T-helper 1 cell treated with Interleukin-12 subunit alpha and Interleukin-12 subunit beta and Interleukin-4 antibody, amounts not matched to agents 30 ng/mL and 1 ng/mL, for 36 hours (primary cell): ENCODE measurements around the gene MAEA. TPM values are rescaled to one million over a fixed set of nuclear protein-coding genes. Genes with fewer than 3 reads are reported as not detected.
"Not testable (repeated sequence)": the region's sequence is repeated elsewhere in the genome, so short reads cannot be mapped to it uniquely, and the experiment has no call there.

ENCODE experiments used
- intact Hi-C: fragments of 100-400 bp; cut with micrococcal nuclease; formaldehyde crosslinking; loops from one replicate; pipeline ENCODE4 v1.15.1; 2024
- total RNA-seq: library from RNA; stranded (reverse); gene quantifications from 2 replicates; pipeline ENCODE4 v1.2.3, GENCODE V29; 2022

MAEA gene
- total RNA-seq, 1 donor from 2014 or later, result 73.4 TPM

DNA sequence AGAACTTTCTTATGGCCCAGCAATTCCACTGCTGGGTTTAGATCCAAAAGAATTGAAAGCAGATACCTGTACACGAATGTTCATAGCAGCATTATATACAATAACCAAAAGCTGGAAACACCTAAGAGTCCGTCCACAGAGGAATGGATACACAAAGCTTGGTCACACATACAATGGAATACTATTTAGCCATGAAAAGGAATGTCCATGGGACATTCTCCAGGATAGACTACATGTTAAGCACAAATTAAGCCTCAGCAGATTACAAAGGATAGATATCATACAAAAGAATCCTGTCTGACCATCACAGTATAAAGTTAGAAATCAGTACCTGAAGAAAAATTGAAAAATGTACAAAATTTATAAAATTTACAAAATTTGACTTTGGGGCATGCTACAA, 12.7 kb upstream of the MAEA start:
- intact Hi-C loops, result no loop called here

- intact Hi-C loops, result loop anchor here (1.0 kb wide), 1 partner anchor 73 kb away; no protein-coding TSS in a partner anchor
These were observed 11.7 kb upstream of the MAEA start for GRCh38 chr4:1277667-1278665.

- intact Hi-C loops, result no loop called here
These were observed 10.4 kb upstream of the MAEA start for GRCh38 chr4:1279253-1279652.

GRCh38 chr4:1283711-1284110, 6.0 kb upstream of the MAEA start:
- intact Hi-C loops, result no loop called here

DNA sequence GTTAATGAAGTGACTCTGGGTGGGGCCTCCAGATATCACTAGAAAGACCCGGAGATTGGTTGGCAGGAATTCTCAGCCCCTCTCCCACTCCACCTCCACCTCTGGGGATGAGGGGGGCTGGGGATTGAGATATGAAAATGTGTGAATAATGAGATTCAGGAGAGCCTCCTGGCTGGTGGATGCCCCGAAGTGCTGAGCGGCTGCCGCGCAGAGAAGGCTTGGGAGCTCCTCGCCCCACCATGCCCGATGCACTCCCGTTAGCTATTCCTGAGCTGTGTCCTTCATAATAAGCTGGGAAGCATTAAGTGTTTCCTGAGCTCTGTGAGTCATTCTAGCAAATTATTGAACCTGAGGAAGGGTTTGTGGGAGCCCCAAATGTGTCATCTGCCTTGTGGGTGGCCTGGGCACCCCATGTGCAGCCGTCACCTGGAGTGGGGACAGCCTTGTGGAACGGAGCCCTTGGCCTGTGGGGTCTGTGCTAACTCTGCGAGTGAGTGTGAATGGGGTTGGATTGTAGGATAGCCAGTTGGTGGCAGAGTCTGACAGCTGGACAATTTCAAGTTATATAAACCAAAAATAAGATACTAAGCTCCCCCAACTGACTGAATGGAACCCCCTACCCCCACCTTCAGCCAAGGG, 4.4 kb upstream of the MAEA start:
- intact Hi-C loops, result no loop called here

DNA sequence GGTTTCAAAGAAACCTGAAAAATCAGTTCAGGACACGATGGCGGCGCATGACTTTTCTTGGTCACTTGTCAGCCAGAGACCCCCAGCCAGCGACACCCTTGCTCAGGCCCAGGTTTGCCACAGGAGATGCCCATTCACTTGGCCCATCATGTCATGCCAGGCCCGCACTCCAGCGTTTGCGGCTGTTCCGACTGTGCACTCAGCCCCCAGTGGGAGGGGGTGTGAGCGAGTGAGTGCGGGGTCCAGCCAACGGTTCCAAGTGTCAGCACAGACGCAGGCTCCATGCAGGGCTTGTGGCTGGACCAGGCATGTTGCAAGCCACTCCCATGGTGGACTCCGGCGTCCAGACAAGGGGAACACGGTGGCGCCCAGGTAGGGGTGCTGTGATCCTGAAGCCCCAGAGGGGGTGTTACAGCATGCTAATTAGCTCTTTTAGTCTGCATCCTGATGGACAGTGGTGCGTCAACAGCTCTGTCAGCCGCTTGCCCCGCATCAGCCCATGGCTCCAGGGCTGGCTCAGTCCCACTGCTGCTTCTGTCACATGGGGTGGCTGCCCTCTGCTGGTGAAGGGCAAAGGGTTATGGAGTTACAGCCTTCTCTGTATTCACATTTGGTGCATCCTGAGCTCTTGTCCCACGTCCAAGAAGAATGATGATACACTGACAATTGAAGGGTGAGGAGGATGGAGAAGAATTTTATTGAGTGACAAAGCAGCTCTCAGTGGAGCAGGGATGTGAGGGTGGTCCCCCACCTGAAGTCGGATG, 3.7 kb upstream of the MAEA start:
- intact Hi-C loops, result loop anchor here (2.0 kb wide), 1 partner anchor 213 kb away; no protein-coding TSS in a partner anchor

GRCh38 chr4:1288786-1289185, 905 bp upstream of the MAEA start:
- intact Hi-C loops, result loop anchor here (1.0 to 2.0 kb wide), 11 partner anchors 21 to 507 kb away; partner anchors contain the start of genes CTBP1, FGFRL1, GAK and TMEM175

DNA sequence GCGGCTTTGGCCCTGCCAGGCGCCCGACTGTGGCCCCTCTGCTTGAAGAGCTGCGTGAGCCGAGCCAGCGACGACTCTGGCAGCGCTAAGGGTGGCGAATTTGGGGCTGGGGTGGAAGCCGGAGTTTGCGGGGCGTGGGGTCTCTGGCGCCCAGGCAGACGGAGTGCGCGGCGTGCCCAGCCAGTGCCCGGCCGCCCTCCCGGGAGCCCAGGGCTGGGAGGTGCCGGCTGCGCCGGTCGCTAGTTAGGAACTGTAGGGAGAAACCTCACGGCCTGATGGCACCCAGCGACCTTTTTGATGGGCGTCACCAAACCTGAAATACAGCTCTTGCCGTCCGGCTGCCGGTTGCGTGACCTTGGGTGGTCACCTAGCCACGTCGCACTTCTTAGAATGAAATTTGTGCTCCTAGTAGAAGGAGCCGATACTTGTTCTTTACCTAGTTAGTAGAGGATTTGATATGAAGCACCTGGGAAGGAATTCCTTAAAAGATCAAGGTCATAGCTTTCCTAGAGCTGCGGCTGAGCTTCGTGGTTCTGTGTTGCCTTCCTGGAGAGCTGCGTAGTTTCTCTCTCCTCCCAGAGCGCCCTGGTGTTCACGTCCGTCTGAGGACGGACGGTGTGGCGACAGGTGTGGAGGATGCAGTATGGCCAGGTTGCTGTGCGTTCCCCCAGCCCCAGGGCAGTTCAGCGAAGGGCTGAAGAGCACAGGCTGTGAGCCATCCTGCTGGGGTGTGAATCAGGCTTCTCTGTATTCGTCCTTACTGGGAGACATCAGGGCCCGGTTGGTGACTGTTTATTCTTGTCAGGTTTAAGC, 680 bp downstream of the MAEA start:
- intact Hi-C loops, result loop anchor here (1.0 kb wide), 1 partner anchor 61 kb away; no protein-coding TSS in a partner anchor

DNA sequence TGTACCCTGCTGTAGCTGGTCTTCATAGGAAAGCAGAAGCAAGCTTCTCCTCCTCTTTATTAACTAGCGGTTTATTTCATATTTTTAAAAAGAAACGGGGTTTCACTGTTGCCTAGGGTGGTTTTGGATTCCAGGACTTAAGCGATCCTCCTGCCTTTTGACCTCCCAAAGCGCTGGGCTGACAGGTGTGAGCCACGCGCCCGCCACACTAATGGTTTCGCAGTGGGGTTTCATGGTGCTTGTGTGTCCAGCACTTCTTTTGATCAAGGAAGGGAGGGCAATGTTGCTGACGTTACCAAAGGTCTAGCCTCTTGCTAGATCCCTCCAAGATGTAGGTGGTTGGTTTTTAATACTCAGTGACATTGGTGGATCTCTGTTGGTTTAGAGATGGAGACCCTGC, 1.4 kb downstream of the MAEA start:
- intact Hi-C loops, result no loop called here

- intact Hi-C loops, result no loop called here
These were observed 2.5 kb downstream of the MAEA start for GRCh38 chr4:1291996-1292702.

DNA sequence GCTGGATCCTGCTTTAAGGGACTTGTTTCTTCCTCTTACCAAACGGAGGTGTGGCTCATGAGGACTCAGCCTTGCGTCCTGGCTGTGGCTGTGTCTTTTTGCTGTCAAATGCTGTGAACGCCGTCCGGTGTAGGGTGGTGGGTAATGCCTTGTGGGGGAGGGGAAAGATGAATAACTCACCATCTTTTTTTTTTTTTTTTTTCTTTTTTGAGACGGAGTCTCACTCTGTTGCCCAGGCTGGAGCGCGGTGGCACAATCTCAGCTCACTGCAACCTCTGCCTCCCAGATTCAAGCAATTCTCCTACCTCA, 3.0 kb downstream of the MAEA start:
- intact Hi-C loops, result not testable (repeated sequence)

GRCh38 chr4:1293531-1293941, 3.8 kb downstream of the MAEA start:
- intact Hi-C loops, result no loop called here

DNA sequence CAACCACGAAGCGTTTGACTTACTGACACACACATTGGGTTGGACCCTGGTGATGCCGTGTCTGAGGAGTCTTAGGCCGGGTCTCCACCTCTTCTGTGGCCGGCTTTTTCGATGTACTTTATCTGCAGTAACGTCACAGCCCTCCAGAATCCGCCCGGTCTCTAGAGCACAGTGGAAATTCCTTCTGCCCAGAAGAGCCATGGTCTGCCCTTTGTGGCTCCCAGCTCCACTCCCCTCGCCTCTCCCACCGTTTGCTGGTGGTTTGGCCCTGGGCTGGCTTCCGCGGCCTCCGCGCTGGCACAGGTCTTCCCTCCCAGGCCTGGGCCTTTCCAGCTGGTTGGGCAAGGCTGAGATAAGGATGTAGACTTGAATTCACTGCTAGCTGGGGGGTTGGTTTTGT, 4.3 kb downstream of the MAEA start:
- intact Hi-C loops, result no loop called here

- intact Hi-C loops, result no loop called here
These were observed 4.7 kb downstream of the MAEA start for GRCh38 chr4:1294424-1294823.

DNA sequence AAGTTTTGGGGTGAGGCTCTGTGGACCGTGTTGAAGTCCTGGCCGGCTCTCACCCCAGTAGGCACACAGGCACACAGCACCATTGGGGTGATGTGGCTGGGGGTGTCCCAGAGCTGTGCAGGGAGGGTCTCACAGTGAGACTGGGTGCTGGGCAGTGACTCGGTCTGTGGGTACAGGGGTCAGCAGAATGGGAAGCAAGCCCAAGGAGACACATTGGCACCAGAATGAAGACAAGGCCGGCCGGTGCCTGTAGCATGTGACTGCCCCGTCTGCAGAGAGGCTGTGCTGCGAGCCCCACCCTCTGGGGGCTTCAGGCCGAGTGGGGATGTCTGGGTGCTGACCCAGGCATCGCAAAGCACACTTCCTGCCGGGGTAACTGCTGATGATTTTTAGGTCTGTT, 5.2 kb downstream of the MAEA start:
- intact Hi-C loops, result no loop called here

GRCh38 chr4:1295405-1296055, 5.8 kb downstream of the MAEA start:
- intact Hi-C loops, result no loop called here

DNA sequence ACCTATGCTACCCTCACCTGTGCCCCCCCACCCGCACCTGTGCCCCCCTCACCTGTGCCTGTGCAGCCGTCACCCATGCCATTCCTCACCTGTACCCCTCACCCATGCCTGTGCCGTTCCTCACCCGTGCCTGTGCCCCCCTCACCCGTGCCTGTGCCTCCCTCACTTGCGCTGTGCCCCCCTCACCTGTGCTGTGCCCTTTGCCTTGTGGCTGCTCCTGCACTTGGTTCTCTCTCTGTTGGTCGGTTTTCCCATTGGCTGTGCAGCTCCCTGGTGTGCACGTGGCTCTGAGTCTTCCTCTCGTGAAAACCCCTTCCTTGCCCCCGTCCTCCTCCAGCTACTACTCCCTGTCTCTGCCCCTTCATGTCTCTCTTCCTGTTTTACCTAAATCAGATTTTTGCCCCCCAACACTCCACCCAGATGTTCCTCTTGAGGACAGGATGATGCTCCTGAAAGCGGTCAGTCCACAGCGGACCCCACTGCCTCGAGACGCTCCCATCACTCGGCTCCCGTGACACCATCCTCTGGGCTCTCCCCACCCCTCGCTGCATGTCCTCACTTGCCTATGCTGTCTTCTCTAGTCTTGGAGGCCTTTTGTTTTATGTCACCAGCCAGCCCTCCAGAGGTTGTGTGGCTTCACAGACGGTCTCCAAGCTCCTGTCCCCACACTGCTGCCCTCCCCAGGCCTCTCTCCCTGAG, 6.8 kb downstream of the MAEA start:
- intact Hi-C loops, result no loop called here

DNA sequence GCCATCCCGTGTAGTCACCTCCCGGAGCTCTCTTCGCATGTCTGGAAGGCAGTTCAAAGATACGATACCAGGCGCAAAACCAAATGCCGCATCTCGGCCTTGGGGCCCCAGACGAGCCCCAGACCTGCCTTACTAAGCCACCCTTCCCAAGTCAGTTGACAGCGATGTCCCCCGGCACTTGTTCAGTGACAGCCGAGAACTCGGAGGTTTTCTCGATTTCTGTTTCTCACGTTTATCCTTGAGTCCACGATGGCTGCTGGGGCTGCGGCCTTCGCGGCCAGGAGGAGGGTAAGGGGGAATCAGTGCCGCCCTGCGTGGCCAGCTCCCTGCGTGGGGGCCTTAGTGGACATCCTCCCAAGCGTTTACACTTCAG, 7.3 kb downstream of the MAEA start:
- intact Hi-C loops, result no loop called here
